Mesenchymal stem cell (in vitro differentiated cells and primary cell): Measurements from ENCODE around the gene PIP5K1B.

Experiments used
- DNase-seq: peaks from one replicate; pipeline ENCODE4 v3.0.0-alpha.2; 2013
- H2AFZ ChIP-seq: one replicate; pipeline ENCODE4 v1.6.1; 2013; ENCODE audit warnings: low read depth, mild to moderate bottlenecking, control low read depth, inconsistent platforms, low read length, moderate library complexity
- H2AK5ac ChIP-seq: 2 replicates; pipeline ENCODE4 v1.6.1; 2013; ENCODE audit warnings: low read length, moderate library complexity, mild to moderate bottlenecking, inconsistent platforms; ENCODE audit not compliant: severe bottlenecking
- H2BK120ac ChIP-seq: one replicate; pipeline ENCODE4 v1.6.1; 2013; ENCODE audit warnings: low read depth, mild to moderate bottlenecking, inconsistent platforms, low read length, moderate library complexity
- H2BK12ac ChIP-seq, 2 experiments: one replicate each; pipeline ENCODE4 v1.6.1; 2013; ENCODE audit warnings: inconsistent platforms in 2 of 2, low read length in 2 of 2, mild to moderate bottlenecking in 2 of 2, moderate library complexity in 2 of 2, control low read depth in 1 of 2
- H2BK15ac ChIP-seq: one replicate; pipeline ENCODE4 v1.6.1; 2013; ENCODE audit warnings: mild to moderate bottlenecking, low read depth, inconsistent platforms; ENCODE audit not compliant: poor library complexity, severe bottlenecking
- H2BK5ac ChIP-seq: 2 replicates; pipeline ENCODE4 v1.6.1; 2013; ENCODE audit warnings: low read depth, mild to moderate bottlenecking, low read length, control low read depth, inconsistent platforms; ENCODE audit not compliant: poor library complexity, severe bottlenecking
- H3K14ac ChIP-seq, 2 experiments: one replicate each; pipeline ENCODE4 v1.6.1; 2013; ENCODE audit warnings: inconsistent platforms in 2 of 2, low read length in 2 of 2, control low read depth in 1 of 2, mild to moderate bottlenecking in 1 of 2, moderate library complexity in 1 of 2
- H3K18ac ChIP-seq, 2 experiments: one replicate each; pipeline ENCODE4 v1.6.1; 2013; ENCODE audit warnings: inconsistent platforms in 2 of 2, low read length in 2 of 2, control low read depth in 1 of 2, low read depth in 1 of 2, mild to moderate bottlenecking in 1 of 2
- H3K23ac ChIP-seq, 2 experiments: one replicate each; pipeline ENCODE4 v1.6.1; 2013; ENCODE audit warnings: inconsistent platforms in 2 of 2, low read length in 2 of 2, mild to moderate bottlenecking in 2 of 2, moderate library complexity in 2 of 2, control low read depth in 1 of 2
- H3K27ac ChIP-seq: 2 replicates; pipeline ENCODE4 v1.5.1; 2013; ENCODE audit warnings: mild to moderate bottlenecking, moderate library complexity, low read length, control low read depth, inconsistent platforms; ENCODE audit not compliant: poor library complexity, severe bottlenecking
- H3K27me3 ChIP-seq, 2 experiments: 2 replicates each; pipeline versions ENCODE4 v1.6.1 to v1.7.0; 2013; ENCODE audit warnings: low read length in 2 of 2, mild to moderate bottlenecking in 2 of 2, moderate library complexity in 2 of 2, control low read depth in 1 of 2, inconsistent platforms in 1 of 2; ENCODE audit not compliant: control insufficient read depth in 1 of 2, insufficient read depth in 1 of 2
- H3K36me3 ChIP-seq, 2 experiments: 2 replicates each; pipeline versions ENCODE4 v1.6.1 to v1.7.0; 2013; ENCODE audit warnings: low read length in 2 of 2, control low read depth in 1 of 2, inconsistent platforms in 1 of 2, low read depth in 1 of 2, mild to moderate bottlenecking in 1 of 2; ENCODE audit not compliant: insufficient read depth in 2 of 2, control insufficient read depth in 1 of 2
- H3K4ac ChIP-seq, 2 experiments: one replicate each; pipeline ENCODE4 v1.6.1; 2013; ENCODE audit warnings: inconsistent platforms in 2 of 2, low read length in 2 of 2, mild to moderate bottlenecking in 2 of 2, moderate library complexity in 2 of 2, control low read depth in 1 of 2, low read depth in 1 of 2
- H3K4me1 ChIP-seq: 2 replicates; pipeline ENCODE4 v1.6.1; 2013; ENCODE audit warnings: low read depth, low read length, control low read depth; ENCODE audit not compliant: control insufficient read depth, insufficient read depth
- H3K4me2 ChIP-seq: 2 replicates; pipeline ENCODE4 v1.6.1; 2013; ENCODE audit warnings: low read length, mild to moderate bottlenecking, inconsistent platforms; ENCODE audit not compliant: poor library complexity, severe bottlenecking
- H3K4me3 ChIP-seq, 2 experiments: 2 replicates each; pipeline versions ENCODE4 v1.5.1 to v1.7.0; 2013; ENCODE audit warnings: low read length in 2 of 2, mild to moderate bottlenecking in 2 of 2, control low read depth in 1 of 2, low read depth in 1 of 2; ENCODE audit not compliant: insufficient read depth in 1 of 2
- H3K79me1 ChIP-seq: replicated peaks from 2 replicates; pipeline ENCODE4 v1.6.1; 2013; ENCODE audit warnings: mild to moderate bottlenecking, control low read depth, low read length, inconsistent platforms; ENCODE audit not compliant: poor library complexity, severe bottlenecking
- H3K9ac ChIP-seq: 2 replicates; pipeline ENCODE4 v1.7.0; 2013; ENCODE audit warnings: mild to moderate bottlenecking, low read length, moderate library complexity
- H3K9me3 ChIP-seq: 2 replicates; pipeline ENCODE4 v1.7.0; 2013; ENCODE audit warnings: mild to moderate bottlenecking, low read length; ENCODE audit not compliant: control insufficient read depth
- H4K8ac ChIP-seq: one replicate; pipeline ENCODE4 v1.6.1; 2013; ENCODE audit warnings: inconsistent platforms, mild to moderate bottlenecking, low read length, moderate library complexity
- H4K91ac ChIP-seq: one replicate; pipeline ENCODE4 v1.6.1; 2013; ENCODE audit warnings: mild to moderate bottlenecking, low read length, inconsistent platforms
- WGBS: methylation state at CpG from one replicate; pipeline ENCODE4 v1.1.7; 2013; ENCODE audit warnings: mixed read lengths; 5-methylcytosine and 5-hydroxymethylcytosine counted together

The PIP5K1B gene

GRCh38 chr9:68763104-68763503 is 58.1 kb downstream of the PIP5K1B start:
- Histone ChIP-seq H2AFZ (no peak overlapping the region), H3K4ac (no peak overlapping the region), H3K18ac (no peak overlapping the region), H3K4me1 (no peaks in the 10 kb centered on the region), H2BK15ac (no peak overlapping the region), H2AK5ac (no peak overlapping the region), H3K79me1 (no peaks in the 10 kb centered on the region), H3K9me3 (peaks cover 15% of the 10 kb centered on the region), H4K8ac (no peak overlapping the region), H2BK5ac (no peak overlapping the region), H3K27me3 (peaks cover 0 to 7% of the 10 kb centered on the region in 2 experiments), H4K91ac (no peak overlapping the region), H3K36me3 (no peaks in the 10 kb centered on the region), H3K9ac (no peak overlapping the region), H2BK120ac (no peak overlapping the region), H2BK12ac (no peak overlapping the region), H3K4me3 (no peak overlapping the region), H3K4me2 (no peak overlapping the region), H3K27ac (no peak overlapping the region), H3K23ac (no peak overlapping the region), H3K14ac (no peak overlapping the region)
- DNase-seq = no peak
- 94% methylated on average over 2 of the region's 3 CpGs for WGBS

GRCh38 chr9:68768619-68769018 is 63.6 kb downstream of the PIP5K1B start:
- WGBS = no CpG with 5 or more reads among the region's 3 CpGs
- no peak overlapping the region for H2BK5ac ChIP-seq

GRCh38 chr9:68769852-68770251 is 64.8 kb downstream of the PIP5K1B start:
- Histone ChIP-seq H3K4me2 (no peak overlapping the region), H3K27me3 (peaks cover 0 to 20% of the 10 kb centered on the region in 2 experiments), H3K18ac (no peak overlapping the region), H3K23ac (no peak overlapping the region), H2AFZ (no peak overlapping the region), H3K27ac (no peak overlapping the region), H3K9me3 (no peaks in the 10 kb centered on the region), H2BK5ac (no peak overlapping the region), H3K36me3 (no peaks in the 10 kb centered on the region), H3K79me1 (no peaks in the 10 kb centered on the region), H2BK120ac (no peak overlapping the region), H2AK5ac (no peak overlapping the region), H3K9ac (no peak overlapping the region), H3K4me3 (no peak overlapping the region), H3K4ac (no peak overlapping the region), H2BK12ac (no peak overlapping the region), H4K8ac (no peak overlapping the region), H3K4me1 (no peaks in the 10 kb centered on the region), H3K14ac (no peak overlapping the region), H4K91ac (no peak overlapping the region), H2BK15ac (no peak overlapping the region)
- DNase-seq = no peak
- 82% methylated on average over 5 of the region's 5 CpGs for whole genome bisulfite sequencing

More at GRCh38 chr9:68768619-68769018, 63.6 kb downstream of the PIP5K1B start:
- Histone ChIP-seq H3K4me3 (no peak overlapping the region), H2BK12ac (no peak overlapping the region), H2BK15ac (no peak overlapping the region), H3K14ac (no peak overlapping the region), H4K8ac (no peak overlapping the region), H3K18ac (no peak overlapping the region), H3K27me3 (peaks cover 0 to 17% of the 10 kb centered on the region in 2 experiments), H2AK5ac (no peak overlapping the region), H3K4ac (no peak overlapping the region), H3K4me2 (no peak overlapping the region), H3K9ac (no peak overlapping the region), H2BK120ac (no peak overlapping the region), H4K91ac (no peak overlapping the region), H3K27ac (no peak overlapping the region), H2AFZ (no peak overlapping the region), H3K79me1 (no peaks in the 10 kb centered on the region), H3K9me3 (no peaks in the 10 kb centered on the region), H3K4me1 (no peaks in the 10 kb centered on the region), H3K36me3 (no peaks in the 10 kb centered on the region), H3K23ac (no peak overlapping the region)
- no peak for DNase-seq

- H3K23ac ChIP-seq = no peak overlapping the region
- H2BK120ac ChIP-seq = no peak overlapping the region
- no peaks in the 10 kb centered on the region for H3K4me1 ChIP-seq
- H3K9me3 ChIP-seq = no peaks in the 10 kb centered on the region
- no peak overlapping the region for H3K4ac ChIP-seq
- no peak overlapping the region for H3K18ac ChIP-seq
- H3K9ac ChIP-seq = no peak overlapping the region
- H3K27me3 ChIP-seq = peaks cover 0 to 20% of the 10 kb centered on the region in 2 experiments
- H4K8ac ChIP-seq = no peak overlapping the region
- no peak overlapping the region for H4K91ac ChIP-seq
- no peak overlapping the region for H3K27ac ChIP-seq
- H3K14ac ChIP-seq = no peak overlapping the region
- H3K36me3 ChIP-seq = no peaks in the 10 kb centered on the region
- no peak overlapping the region for H2BK15ac ChIP-seq
- no peak overlapping the region for H2AK5ac ChIP-seq
- no peaks in the 10 kb centered on the region for H3K79me1 ChIP-seq
- no peak overlapping the region for H2BK12ac ChIP-seq
- no peak for DNase-seq
- no peak overlapping the region for H3K4me2 ChIP-seq
- no CpG with 5 or more reads among the region's 1 CpG for WGBS
- H3K4me3 ChIP-seq = no peak overlapping the region
- no peak overlapping the region for H2BK5ac ChIP-seq
- H2AFZ ChIP-seq = no peak overlapping the region
These were observed 66.3 kb downstream of the PIP5K1B start for GRCh38 chr9:68771376-68771775.
